Caco-2 (cell line): Measurements from ENCODE around the gene HIGD1B. TPM values are rescaled to one million over a fixed set of nuclear protein-coding genes. Genes with fewer than 3 reads are reported as not detected.
A peak's percentile ranks its signal among the peaks of the same experiment; 100 is the strongest.

Experiments used
- BruUV-seq: library from RNA; stranded (reverse); fragments of 400-500 nt; replicated peaks from 2 replicates; lab custom pipeline; 2021; lab: Mats Ljungman, UMichigan
- CTCF ChIA-PET: fragments of 300-600 bp; sonication (Branson Sonifier 250); formaldehyde crosslinking; loops from one replicate; lab custom pipeline; 2022; ENCODE audit warnings: antibody characterized with exemption; lab: Charles Lee
- POLR2A ChIA-PET: fragments of 300-600 bp; sonication (Branson Sonifier 250); formaldehyde crosslinking; loops from one replicate; lab custom pipeline; 2022; ENCODE audit warnings: antibody characterized with exemption; lab: Charles Lee
- DNase-seq, 2 experiments: peaks; one replicate each; pipeline versions ENCODE4 v3.0.0 to v3.0.0-alpha.2; 2020 to 2022
- H3K27me3 ChIP-seq: replicated peaks from 2 replicates; pipeline ENCODE4 v1.6.0; 2011; ENCODE audit warnings: low read length; ENCODE audit not compliant: control insufficient read depth, insufficient read depth
- H3K36me3 ChIP-seq: 2 replicates; pipeline ENCODE4 v1.5.1; 2011; ENCODE audit warnings: low read length; ENCODE audit not compliant: control insufficient read depth, insufficient read depth
- H3K4me1 ChIP-seq: fragments of 250-450 bp; sonication (Bioruptor Pico); 2 replicates; pipeline ENCODE4 v1.5.1; 2020; ENCODE audit warnings: mild to moderate bottlenecking
- H3K4me3 ChIP-seq: 2 replicates; pipeline ENCODE4 v1.5.1; 2011; ENCODE audit warnings: low read depth, mild to moderate bottlenecking, control low read depth, low read length
- H3K9me3 ChIP-seq: fragments of 250-450 bp; sonication (Bioruptor Pico); 2 replicates; pipeline ENCODE4 v1.5.1; 2020; ENCODE audit warnings: mild to moderate bottlenecking, moderate library complexity
- H3K27ac Mint-ChIP-seq: one replicate; pipeline ENCODE4 v1.8.0; 2022; ENCODE audit warnings: mixed read lengths; ENCODE audit not compliant: unreplicated experiment
- H3K27me3 Mint-ChIP-seq: one replicate; pipeline ENCODE4 v1.8.0; 2022; ENCODE audit warnings: mixed read lengths; ENCODE audit not compliant: insufficient read depth, unreplicated experiment
- H3K36me3 Mint-ChIP-seq: one replicate; pipeline ENCODE4 v1.8.0; 2022; ENCODE audit warnings: mild to moderate bottlenecking, mixed read lengths; ENCODE audit not compliant: insufficient read depth, unreplicated experiment
- H3K4me1 Mint-ChIP-seq: one replicate; pipeline ENCODE4 v1.8.0; 2022; ENCODE audit warnings: low read depth, mixed read lengths; ENCODE audit not compliant: unreplicated experiment
- H3K4me3 Mint-ChIP-seq: one replicate; pipeline ENCODE4 v1.8.0; 2022; ENCODE audit warnings: mild to moderate bottlenecking, moderate library complexity, mixed read lengths; ENCODE audit not compliant: unreplicated experiment
- H3K9me3 Mint-ChIP-seq: one replicate; pipeline ENCODE4 v1.8.0; 2022; ENCODE audit warnings: mixed read lengths; ENCODE audit not compliant: unreplicated experiment
- intact Hi-C: fragments of 100-400 bp; cut with micrococcal nuclease; formaldehyde crosslinking; loops from one replicate; pipeline ENCODE4 v1.10.0; 2022; ENCODE audit not compliant: unreplicated experiment
- total RNA-seq: library from RNA; stranded (reverse); gene quantifications from 2 replicates; pipeline ENCODE4 v1.2.3, GENCODE V29; 2022
- TF ChIP-seq, protein P1 (sequence below), 2 experiments: fragments of 200-600 bp in 1 of 2; IDR thresholded peaks; 1 replicate in 1 of 2; 2 replicates in 1 of 2; pipeline versions ENCODE4 v1.5.1 to v1.8.0; 2011 to 2022; ENCODE audit warnings: antibody characterized with exemption in 1 of 2, control low read depth in 1 of 2, inconsistent platforms in 1 of 2, low read depth in 1 of 2, low read length in 1 of 2, mild to moderate bottlenecking in 1 of 2, moderate library complexity in 1 of 2; ENCODE audit not compliant: insufficient read depth in 1 of 2, severe bottlenecking in 1 of 2, unreplicated experiment in 1 of 2

Gene HIGD1B
- total RNA-seq, 1 experiment from 2014 or later = not detected

DNA sequence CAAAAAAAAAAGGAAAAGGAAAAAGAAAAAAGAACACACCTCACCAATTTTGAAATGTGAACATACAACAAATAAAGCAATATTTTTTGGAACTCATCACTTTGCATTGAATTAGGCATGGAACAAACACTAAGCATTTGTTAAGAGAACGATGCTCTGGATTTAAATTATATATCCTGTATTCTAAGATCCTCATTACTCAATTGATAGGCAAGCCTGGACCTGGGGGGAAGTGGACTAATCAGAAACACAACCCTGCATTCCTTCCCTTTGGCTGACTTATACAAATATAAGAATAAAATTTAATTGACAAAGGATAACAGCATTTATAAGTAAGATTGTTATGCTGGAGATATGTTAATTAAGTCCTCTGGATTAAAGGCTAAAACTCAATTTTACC lies 19.8 kb upstream of the HIGD1B start:
- no peaks in the 10 kb centered on the region for H3K27me3 Mint-ChIP-seq
- H3K9me3 Mint-ChIP-seq = no peaks in the 10 kb centered on the region
- Histone ChIP-seq H3K4me3 (no peak overlapping the region), H3K9me3 (no peaks in the 10 kb centered on the region), H3K27me3 (no peaks in the 10 kb centered on the region), H3K4me1 (peaks cover 27% of the 10 kb centered on the region), H3K36me3 (no peaks in the 10 kb centered on the region)
- ChIA-PET CTCF (no interaction called here), POLR2A (no interaction called here)
- no TSS peak for BruUV-seq
- no peak overlapping the region for H3K4me3 Mint-ChIP-seq
- peaks cover 3% of the 10 kb centered on the region for H3K36me3 Mint-ChIP-seq
- H3K27ac Mint-ChIP-seq = no peak overlapping the region
- no peak for DNase-seq
- TF ChIP-seq, protein P1, sequence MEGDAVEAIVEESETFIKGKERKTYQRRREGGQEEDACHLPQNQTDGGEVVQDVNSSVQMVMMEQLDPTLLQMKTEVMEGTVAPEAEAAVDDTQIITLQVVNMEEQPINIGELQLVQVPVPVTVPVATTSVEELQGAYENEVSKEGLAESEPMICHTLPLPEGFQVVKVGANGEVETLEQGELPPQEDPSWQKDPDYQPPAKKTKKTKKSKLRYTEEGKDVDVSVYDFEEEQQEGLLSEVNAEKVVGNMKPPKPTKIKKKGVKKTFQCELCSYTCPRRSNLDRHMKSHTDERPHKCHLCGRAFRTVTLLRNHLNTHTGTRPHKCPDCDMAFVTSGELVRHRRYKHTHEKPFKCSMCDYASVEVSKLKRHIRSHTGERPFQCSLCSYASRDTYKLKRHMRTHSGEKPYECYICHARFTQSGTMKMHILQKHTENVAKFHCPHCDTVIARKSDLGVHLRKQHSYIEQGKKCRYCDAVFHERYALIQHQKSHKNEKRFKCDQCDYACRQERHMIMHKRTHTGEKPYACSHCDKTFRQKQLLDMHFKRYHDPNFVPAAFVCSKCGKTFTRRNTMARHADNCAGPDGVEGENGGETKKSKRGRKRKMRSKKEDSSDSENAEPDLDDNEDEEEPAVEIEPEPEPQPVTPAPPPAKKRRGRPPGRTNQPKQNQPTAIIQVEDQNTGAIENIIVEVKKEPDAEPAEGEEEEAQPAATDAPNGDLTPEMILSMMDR (IDR thresholded peaks at IDR 0.05; ENCODE audit: insufficient read depth in 1 of 2, low read depth in 1 of 2, low read length in 1 of 2, severe bottlenecking in 1 of 2, unreplicated experiment in 1 of 2) = no peak
- intact Hi-C loops = no loop called here
- peaks cover 4% of the 10 kb centered on the region for H3K4me1 Mint-ChIP-seq

DNA sequence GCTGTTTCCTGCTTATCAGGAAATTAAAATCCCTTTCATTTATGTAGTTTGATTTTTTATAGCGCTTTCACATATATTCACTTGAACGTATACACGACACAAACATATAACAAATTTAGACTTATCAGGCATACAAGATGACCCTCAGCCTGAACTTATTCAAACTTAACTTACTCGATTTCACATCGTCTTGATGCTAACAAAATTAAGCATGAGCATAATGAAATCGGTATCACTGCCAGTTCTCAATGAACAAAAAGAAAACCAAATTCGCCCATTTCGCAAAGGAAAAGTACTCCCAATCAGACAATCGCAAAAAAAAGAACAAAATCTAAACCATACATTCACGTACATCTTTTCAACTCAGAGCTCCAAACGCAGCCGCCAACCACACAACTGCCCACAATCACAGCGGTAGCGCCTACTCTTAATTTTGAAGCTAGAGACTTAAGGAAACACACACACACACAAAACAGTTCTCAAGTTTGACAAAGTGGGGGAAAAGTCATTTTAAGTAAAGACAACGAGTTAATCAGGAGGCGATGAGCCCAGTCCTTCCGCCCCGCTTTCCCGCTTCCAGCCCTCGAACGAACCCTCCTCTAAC lies 18.7 kb upstream of the HIGD1B start:
- no peaks in the 10 kb centered on the region for H3K9me3 Mint-ChIP-seq
- no peaks in the 10 kb centered on the region for H3K27me3 ChIP-seq
- ChIA-PET CTCF (interaction anchor here (0.5 to 1.1 kb wide), 2 partner anchors 59 to 306 kb away, joined by 3 read pairs; partner anchors contain the start of gene ACBD4), POLR2A (no interaction called here)
- no peak for DNase-seq
- H3K27me3 Mint-ChIP-seq = no peaks in the 10 kb centered on the region
- H3K4me3 Mint-ChIP-seq = peak overlapping the region; percentile 87
- peaks cover 28% of the 10 kb centered on the region for H3K4me1 ChIP-seq
- TF ChIP-seq, protein P1 (IDR thresholded peaks at IDR 0.05; ENCODE audit: insufficient read depth in 1 of 2, low read depth in 1 of 2, low read length in 1 of 2, severe bottlenecking in 1 of 2, unreplicated experiment in 1 of 2) = no peak
- H3K4me3 ChIP-seq = peak overlapping the region; percentile 82
- no peaks in the 10 kb centered on the region for H3K9me3 ChIP-seq
- H3K36me3 ChIP-seq = no peaks in the 10 kb centered on the region
- BruUV-seq = TSS peak; percentile 63
- H3K4me1 Mint-ChIP-seq = peaks cover 8% of the 10 kb centered on the region
- intact Hi-C loops = loop anchor here (1.0 kb wide), 1 partner anchor 54 kb away; no protein-coding TSS in a partner anchor
- H3K27ac Mint-ChIP-seq = peak overlapping the region; percentile 70
- peaks cover 5% of the 10 kb centered on the region for H3K36me3 Mint-ChIP-seq

DNA sequence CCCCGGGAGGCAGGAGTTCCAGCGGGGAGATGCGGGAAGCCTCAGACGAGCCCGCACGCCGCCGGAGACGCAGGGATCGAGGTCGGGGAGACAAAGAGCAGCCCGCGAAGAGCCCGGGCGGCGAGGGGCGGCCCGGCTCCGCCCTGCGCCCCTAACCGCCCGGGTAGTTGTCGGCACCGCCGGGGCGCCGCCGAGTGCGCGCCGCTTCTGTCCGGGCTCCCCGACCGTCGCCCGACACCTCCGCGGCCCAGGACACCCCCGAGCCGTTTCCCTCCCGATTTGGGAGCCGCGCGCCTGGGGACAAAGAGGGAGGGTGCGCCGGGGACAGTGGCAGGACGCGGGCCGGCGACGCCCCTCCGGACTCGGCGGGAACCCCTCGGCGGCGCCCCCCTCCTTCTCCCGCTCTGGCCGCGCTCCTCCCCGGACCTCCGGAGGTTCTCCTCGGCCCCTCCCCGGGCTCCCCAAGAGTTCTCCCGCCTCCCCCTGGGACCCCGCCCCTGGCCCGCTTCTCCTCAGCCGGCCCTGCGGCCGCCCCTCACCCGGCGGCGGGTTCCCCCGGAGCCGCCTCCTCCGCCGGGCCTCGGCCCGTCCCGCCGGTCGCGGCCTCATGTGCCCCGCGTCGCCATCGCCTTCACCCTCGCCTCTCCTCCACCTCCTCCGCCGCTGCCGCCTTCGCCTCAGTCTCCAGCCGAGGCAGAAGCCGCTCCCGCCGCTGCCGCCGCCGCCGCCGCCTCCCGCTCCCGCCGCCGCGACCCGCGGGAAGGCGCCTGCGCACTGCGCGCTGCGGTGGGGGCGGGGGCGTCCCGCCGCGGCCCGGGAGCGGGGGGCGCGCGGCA lies 17.9 kb upstream of the HIGD1B start, which contains the start of gene GJC1:
Gene GJC1, minus strand, starts transcription at position 765 of the 836 bp plus-strand sequence. CDS start 24,470 bp downstream, outside the sequence.
- BruUV-seq = no TSS peak
- H3K4me3 Mint-ChIP-seq = peak within 1 kb of the TSS; percentile 87
- DNase-seq = peak; percentile 58 to 65
- intact Hi-C loops = loop anchor here (1.0 kb wide), 1 partner anchor 54 kb away; no protein-coding TSS in a partner anchor
- H3K27me3 Mint-ChIP-seq = no peaks in the 10 kb centered on the region
- H3K4me1 ChIP-seq = peaks cover 28% of the 10 kb centered on the region
- peak within 1 kb of the TSS; percentile 70 for H3K27ac Mint-ChIP-seq
- peak within 1 kb of the TSS; percentile 82 for H3K4me3 ChIP-seq
- H3K9me3 Mint-ChIP-seq = no peaks in the 10 kb centered on the region
- no peaks in the 10 kb centered on the region for H3K36me3 ChIP-seq
- ChIA-PET POLR2A (no interaction called here), CTCF (interaction anchor here (0.5 to 1.1 kb wide), 2 partner anchors 60 to 306 kb away, joined by 3 read pairs; partner anchors contain the start of gene ACBD4)
- H3K27me3 ChIP-seq = no peaks in the 10 kb centered on the region
- H3K4me1 Mint-ChIP-seq = peaks cover 8% of the 10 kb centered on the region
- peaks cover 5% of the 10 kb centered on the region for H3K36me3 Mint-ChIP-seq
- H3K9me3 ChIP-seq = no peaks in the 10 kb centered on the region
- TF ChIP-seq, protein P1 (IDR thresholded peaks at IDR 0.05; ENCODE audit: insufficient read depth in 1 of 2, low read depth in 1 of 2, low read length in 1 of 2, severe bottlenecking in 1 of 2, unreplicated experiment in 1 of 2) = no peak
